Right atrium auricular region (tissue), 2 donors: ENCODE results near the gene POLR2A. TPM values are rescaled to one million over a fixed set of nuclear protein-coding genes. Genes with fewer than 3 reads are reported as not detected.
A peak's percentile ranks its signal among the peaks of the same experiment; 100 is the strongest.

Experiments used
- DNase-seq: peaks from one replicate; pipeline ENCODE4 v3.0.0-alpha.2; 2019; ENCODE audit warnings: low spot score
- H3K27ac ChIP-seq, 2 donors: fragments of 200-600 bp; sonication (generic); 1 replicate in 1 of 2; 2 replicates in 1 of 2; pipeline ENCODE4 v1.5.1; 2016 to 2019
- H3K27me3 ChIP-seq, 2 donors: fragments of 200-600 bp; sonication (generic); one replicate each; pipeline versions ENCODE4 v1.5.1 to v1.6.0; 2017 to 2019
- H3K36me3 ChIP-seq: fragments of 200-600 bp; sonication (generic); one replicate; pipeline ENCODE4 v1.5.1; 2016
- H3K4me1 ChIP-seq, 2 donors: fragments of 200-600 bp; sonication (generic); one replicate each; pipeline versions ENCODE4 v1.5.1 to v1.6.0; 2017 to 2019
- H3K4me3 ChIP-seq, 2 donors: fragments of 200-600 bp; sonication (generic); 1 replicate in 1 of 2; 2 replicates in 1 of 2; pipeline ENCODE4 v1.5.1; 2017 to 2019; ENCODE audit warnings: mild to moderate bottlenecking in 1 of 2, moderate library complexity in 1 of 2
- H3K9me3 ChIP-seq, 2 donors: fragments of 200-600 bp; sonication (generic); one replicate each; pipeline ENCODE4 v1.5.1; 2019
- CTCF ChIP-seq, 2 donors: fragments of 200-600 bp; sonication (generic); IDR thresholded peaks; one replicate each; pipeline ENCODE4 v1.5.1; 2019; ENCODE audit warnings: antibody characterized with exemption in 2 of 2
- total RNA-seq, 2 donors: library from RNA; depleted of rRNA; stranded (reverse); fragments of >200 nt; gene quantifications; one replicate each; pipeline ENCODE4 v1.1.0, GENCODE V29; 2016

Gene POLR2A
- total RNA-seq, 2 donors from 2014 or later = 28.4 to 41.2 TPM

- peaks cover 0 to 59% of the 10 kb centered on the region in 2 donors for H3K4me1 ChIP-seq
- TF ChIP-seq CTCF (IDR thresholded peaks at IDR 0.05) = no peak
- no peaks in the 10 kb centered on the region for H3K9me3 ChIP-seq
- H3K27ac ChIP-seq = no peak overlapping the region
- H3K36me3 ChIP-seq = no peaks in the 10 kb centered on the region
- H3K27me3 ChIP-seq = no peaks in the 10 kb centered on the region
- H3K4me3 ChIP-seq = no peak overlapping the region
- DNase-seq = no peak
These were observed 6.0 kb downstream of the POLR2A start for GRCh38 chr17:7490144-7490543.

- peaks cover 11% of the 10 kb centered on the region for H3K36me3 ChIP-seq
These were observed 7.4 kb downstream of the POLR2A start for GRCh38 chr17:7491583-7491982.

GRCh38 chr17:7493941-7494340 lies 9.8 kb downstream of the POLR2A start:
- DNase-seq = no peak
- H3K9me3 ChIP-seq = no peaks in the 10 kb centered on the region
- peaks cover 0 to 37% of the 10 kb centered on the region in 2 donors for H3K4me1 ChIP-seq
- no peak overlapping the region for H3K4me3 ChIP-seq
- peaks cover 35% of the 10 kb centered on the region for H3K36me3 ChIP-seq
- H3K27me3 ChIP-seq = no peaks in the 10 kb centered on the region
- TF ChIP-seq CTCF (IDR thresholded peaks at IDR 0.05) = no peak
- no peak overlapping the region for H3K27ac ChIP-seq

More at GRCh38 chr17:7491583-7491982, 7.4 kb downstream of the POLR2A start:
- Histone ChIP-seq H3K27me3 (no peaks in the 10 kb centered on the region), H3K27ac (no peak overlapping the region), H3K9me3 (no peaks in the 10 kb centered on the region), H3K4me3 (no peak overlapping the region), H3K4me1 (peaks cover 0 to 54% of the 10 kb centered on the region in 2 donors)
- no peak for DNase-seq
- no peak for TF ChIP-seq CTCF (IDR thresholded peaks at IDR 0.05)

GRCh38 chr17:7495906-7496434 lies 11.8 kb downstream of the POLR2A start:
- H3K27ac ChIP-seq = peak overlapping the region; percentile 29 to 50
- H3K9me3 ChIP-seq = no peaks in the 10 kb centered on the region
- peaks cover 0 to 27% of the 10 kb centered on the region in 2 donors for H3K4me1 ChIP-seq
- H3K27me3 ChIP-seq = no peaks in the 10 kb centered on the region
- no peak overlapping the region for H3K4me3 ChIP-seq
- peaks cover 55% of the 10 kb centered on the region for H3K36me3 ChIP-seq
- TF ChIP-seq CTCF (IDR thresholded peaks at IDR 0.05) = no peak
- no peak for DNase-seq

GRCh38 chr17:7496470-7497183 lies 12.5 kb downstream of the POLR2A start:
- no peak for DNase-seq
- no peak overlapping the region for H3K4me3 ChIP-seq
- H3K27me3 ChIP-seq = no peaks in the 10 kb centered on the region

More at GRCh38 chr17:7496470-7497183, 12.5 kb downstream of the POLR2A start:
- Histone ChIP-seq H3K9me3 (no peaks in the 10 kb centered on the region), H3K27ac (peak overlapping the region; percentile 29 to 50), H3K36me3 (peaks cover 62% of the 10 kb centered on the region), H3K4me1 (peaks cover 0 to 27% of the 10 kb centered on the region in 2 donors)
- TF ChIP-seq CTCF (IDR thresholded peaks at IDR 0.05) = no peak
